ENCODE data around the gene LTB4R.
A peak's percentile ranks its signal among the peaks of the same experiment; 100 is the strongest.

Gene LTB4R

GRCh38 chr14:24309538-24310264, 1.6 kb upstream of the LTB4R start, which contains the start of gene LTB4R2:
LTB4R2 (plus strand) TSS chr14:24310140; CDS start chr14:24310665, 525 bp downstream.
- TF ChIP-seq POLR2A (IDR thresholded peaks at IDR 0.05; ENCODE audit: low read depth, low read length), result no peak
- TF ChIP-seq SPI1 (IDR thresholded peaks at IDR 0.05; ENCODE audit: low read depth, low read length), result no peak
- no peak for TF ChIP-seq PAX5 (IDR thresholded peaks at IDR 0.05; ENCODE audit: insufficient read depth, low read length, severe bottlenecking)
- TF ChIP-seq POU2F2 (IDR thresholded peaks at IDR 0.05; ENCODE audit: low read depth, low read length), result no peak
- no peak for TF ChIP-seq POLR2AphosphoS5 (IDR thresholded peaks at IDR 0.05; ENCODE audit: low read depth, low read length)
- no peak for TF ChIP-seq TAF1 (IDR thresholded peaks at IDR 0.05; ENCODE audit: low read depth, low read length)
- DNase-seq (ENCODE audit: insufficient read length, low spot score) (no peak), FAIRE-seq (peak; percentile 13)

GRCh38 chr14:24310265-24310645, 1.0 kb upstream of the LTB4R start:
- TF ChIP-seq POU2F2 (IDR thresholded peaks at IDR 0.05; ENCODE audit: low read depth, low read length), result no peak
- peak; percentile 37; the same call in 1 of the 2 replicates for TF ChIP-seq POLR2A (IDR thresholded peaks at IDR 0.05; ENCODE audit: low read depth, low read length)
- TF ChIP-seq POLR2AphosphoS5 (IDR thresholded peaks at IDR 0.05; ENCODE audit: low read depth, low read length), result no peak
- no peak for TF ChIP-seq SPI1 (IDR thresholded peaks at IDR 0.05; ENCODE audit: low read depth, low read length)
- no peak for TF ChIP-seq TAF1 (IDR thresholded peaks at IDR 0.05; ENCODE audit: low read depth, low read length)
- no peak for TF ChIP-seq PAX5 (IDR thresholded peaks at IDR 0.05; ENCODE audit: insufficient read depth, low read length, severe bottlenecking)
- DNase-seq (ENCODE audit: insufficient read length, low spot score), result no peak
- no peak for FAIRE-seq

GRCh38 chr14:24311837-24312615, 724 bp downstream of the LTB4R start:
- FAIRE-seq (peak; percentile 79), DNase-seq (ENCODE audit: insufficient read length, low spot score) (no peak)
- TF ChIP-seq POU2F2 (IDR thresholded peaks at IDR 0.05; ENCODE audit: low read depth, low read length) (no peak), POLR2A (IDR thresholded peaks at IDR 0.05; ENCODE audit: low read depth, low read length) (no peak), PAX5 (IDR thresholded peaks at IDR 0.05; ENCODE audit: insufficient read depth, low read length, severe bottlenecking) (no peak), SPI1 (IDR thresholded peaks at IDR 0.05; ENCODE audit: low read depth, low read length) (no peak), POLR2AphosphoS5 (IDR thresholded peaks at IDR 0.05; ENCODE audit: low read depth, low read length) (no peak), TAF1 (IDR thresholded peaks at IDR 0.05; ENCODE audit: low read depth, low read length) (no peak)

- TF ChIP-seq POLR2AphosphoS5 (IDR thresholded peaks at IDR 0.05; ENCODE audit: low read depth, low read length) (peak; percentile 20; the same call in 1 of the 2 replicates), PAX5 (IDR thresholded peaks at IDR 0.05; ENCODE audit: insufficient read depth, low read length, severe bottlenecking) (no peak), POLR2A (IDR thresholded peaks at IDR 0.05; ENCODE audit: low read depth, low read length) (no peak)
- FAIRE-seq, result peak; percentile 56
Measured at GRCh38 chr14:24312736-24313507, 1.6 kb downstream of the LTB4R start.

GRCh38 chr14:24313913-24314312, 2.6 kb downstream of the LTB4R start:
- FAIRE-seq, result peak; percentile 35
- no peak for DNase-seq (ENCODE audit: insufficient read length, low spot score)
- no peak for TF ChIP-seq TAF1 (IDR thresholded peaks at IDR 0.05; ENCODE audit: low read depth, low read length)
- TF ChIP-seq POLR2AphosphoS5 (IDR thresholded peaks at IDR 0.05; ENCODE audit: low read depth, low read length), result no peak
- no peak for TF ChIP-seq SPI1 (IDR thresholded peaks at IDR 0.05; ENCODE audit: low read depth, low read length)
- TF ChIP-seq POU2F2 (IDR thresholded peaks at IDR 0.05; ENCODE audit: low read depth, low read length), result no peak
- TF ChIP-seq PAX5 (IDR thresholded peaks at IDR 0.05; ENCODE audit: insufficient read depth, low read length, severe bottlenecking), result no peak
- no peak for TF ChIP-seq POLR2A (IDR thresholded peaks at IDR 0.05; ENCODE audit: low read depth, low read length)

More at GRCh38 chr14:24312736-24313507, 1.6 kb downstream of the LTB4R start:
- no peak for DNase-seq (ENCODE audit: insufficient read length, low spot score)

- TF ChIP-seq POLR2AphosphoS5 (IDR thresholded peaks at IDR 0.05; ENCODE audit: low read depth, low read length), result no peak
- TF ChIP-seq PAX5 (IDR thresholded peaks at IDR 0.05; ENCODE audit: insufficient read depth, low read length, severe bottlenecking), result no peak
- no peak for TF ChIP-seq TAF1 (IDR thresholded peaks at IDR 0.05; ENCODE audit: low read depth, low read length)
- no peak for TF ChIP-seq SPI1 (IDR thresholded peaks at IDR 0.05; ENCODE audit: low read depth, low read length)
- no peak for FAIRE-seq
- no peak for DNase-seq (ENCODE audit: insufficient read length, low spot score)
Measured at GRCh38 chr14:24314377-24315193, 3.3 kb downstream of the LTB4R start.

- TF ChIP-seq POLR2AphosphoS5 (IDR thresholded peaks at IDR 0.05; ENCODE audit: low read depth, low read length), result no peak
- TF ChIP-seq PAX5 (IDR thresholded peaks at IDR 0.05; ENCODE audit: insufficient read depth, low read length, severe bottlenecking), result no peak
- no peak for TF ChIP-seq POLR2A (IDR thresholded peaks at IDR 0.05; ENCODE audit: low read depth, low read length)
- TF ChIP-seq SPI1 (IDR thresholded peaks at IDR 0.05; ENCODE audit: low read depth, low read length), result no peak
- TF ChIP-seq POU2F2 (IDR thresholded peaks at IDR 0.05; ENCODE audit: low read depth, low read length), result no peak
- TF ChIP-seq TAF1 (IDR thresholded peaks at IDR 0.05; ENCODE audit: low read depth, low read length), result no peak
- FAIRE-seq, result no peak
- no peak for DNase-seq (ENCODE audit: insufficient read length, low spot score)
Measured at GRCh38 chr14:24315243-24315806, 4.0 kb downstream of the LTB4R start.
